ENCODE data around the gene SEC23B. TPM values are rescaled to one million over a fixed set of nuclear protein-coding genes. Genes with fewer than 3 reads are reported as not detected.

Gene SEC23B
- total RNA-seq, 6 experiments from 2014 or later, result 22.3 to 33.1 (median 31.1) TPM

- Histone ChIP-seq H3K27me3 (no peaks in the 10 kb centered on the region), H3K4me1 (peaks cover 0 to 10% (median 0%) of the 10 kb centered on the region in 4 donors), H3K9me3 (no peaks in the 10 kb centered on the region), H3K4me3 (no peak overlapping the region), H3K36me3 (peaks cover 0 to 93% (median 36%) of the 10 kb centered on the region in 4 donors), H3K27ac (no peak overlapping the region)
- ATAC-seq (no peak), DNase-seq (no peak)
- intact Hi-C loops (cut with DNase I), result no loop called here
- no peak for TF ChIP-seq POLR2A (IDR thresholded peaks at IDR 0.05)
- TF ChIP-seq CTCF (IDR thresholded peaks at IDR 0.05), result no peak
Observed at GRCh38 chr20:18529041-18529440, 21.3 kb downstream of the SEC23B start.

GRCh38 chr20:18532626-18533025 lies 24.9 kb downstream of the SEC23B start:
- intact Hi-C loops (cut with DNase I), result no loop called here
- Histone ChIP-seq H3K27me3 (no peaks in the 10 kb centered on the region), H3K4me1 (peaks cover 0 to 17% (median 2%) of the 10 kb centered on the region in 4 donors), H3K27ac (no peak overlapping the region), H3K4me3 (no peak overlapping the region), H3K36me3 (peaks cover 0 to 73% (median 23%) of the 10 kb centered on the region in 4 donors), H3K9me3 (no peaks in the 10 kb centered on the region)
- TF ChIP-seq POLR2A (IDR thresholded peaks at IDR 0.05) (no peak), CTCF (IDR thresholded peaks at IDR 0.05) (no peak)
- 89% methylated on average over 5 of the region's 6 CpGs for WGBS (ENCODE audit: insufficient coverage, low coverage, low lambda C conversion rate, missing lambda C conversion rate)
- DNase-seq (no peak), ATAC-seq (no peak)

DNA sequence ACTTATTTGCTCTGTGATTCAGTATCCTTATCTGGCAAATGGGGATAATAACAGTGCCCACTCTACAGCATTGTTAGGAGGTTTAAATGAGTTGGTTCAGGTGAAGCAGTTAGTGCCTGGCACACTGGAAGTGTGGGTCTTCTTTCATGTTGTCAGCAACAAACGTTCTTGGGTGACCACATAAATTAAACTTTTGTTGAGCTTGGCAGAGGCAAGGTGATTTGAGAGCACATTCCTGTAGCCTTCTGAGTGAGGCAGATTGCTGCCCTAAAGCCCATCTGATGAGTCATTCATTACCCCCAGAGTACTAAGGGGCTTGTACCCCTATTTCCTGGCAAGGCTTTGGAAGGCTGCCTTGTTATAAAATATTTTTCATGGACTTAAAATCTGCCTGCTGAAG lies 25.8 kb downstream of the SEC23B start:
- peaks cover 0 to 17% (median 2%) of the 10 kb centered on the region in 4 donors for H3K4me1 ChIP-seq
- H3K27me3 ChIP-seq, result no peaks in the 10 kb centered on the region
- DNase-seq (no peak), ATAC-seq (peak in 1 of 4 donors; percentile 11)
- H3K4me3 ChIP-seq, result no peak overlapping the region
- H3K9me3 ChIP-seq, result no peaks in the 10 kb centered on the region
- intact Hi-C loops (cut with DNase I), result no loop called here
- no peak overlapping the region for H3K27ac ChIP-seq
- TF ChIP-seq POLR2A (IDR thresholded peaks at IDR 0.05), result no peak
- no peak for TF ChIP-seq CTCF (IDR thresholded peaks at IDR 0.05)
- peaks cover 0 to 64% (median 19%) of the 10 kb centered on the region in 4 donors for H3K36me3 ChIP-seq
- WGBS (ENCODE audit: insufficient coverage, low coverage, low lambda C conversion rate, missing lambda C conversion rate), result 33% methylated on average over 1 of the region's 1 CpG

GRCh38 chr20:18533978-18534644 lies 26.4 kb downstream of the SEC23B start:
- H3K27me3 ChIP-seq, result no peaks in the 10 kb centered on the region
- no peak overlapping the region for H3K4me3 ChIP-seq
- WGBS (ENCODE audit: insufficient coverage, low coverage, low lambda C conversion rate, missing lambda C conversion rate), result 43% methylated on average over 6 of the region's 6 CpGs
- intact Hi-C loops (cut with DNase I), result no loop called here
- H3K9me3 ChIP-seq, result no peaks in the 10 kb centered on the region
- TF ChIP-seq CTCF (IDR thresholded peaks at IDR 0.05), result no peak
- no peak for TF ChIP-seq POLR2A (IDR thresholded peaks at IDR 0.05)
- ATAC-seq (peak; percentile 98 to 99 (median 98)), DNase-seq (peak in 1 of 3 donors; percentile 61)
- H3K36me3 ChIP-seq, result peaks cover 0 to 58% (median 16%) of the 10 kb centered on the region in 4 donors
- peaks cover 0 to 17% (median 2%) of the 10 kb centered on the region in 4 donors for H3K4me1 ChIP-seq
- H3K27ac ChIP-seq, result peak overlapping the region in 1 of 3 donors; percentile 11

Measured in right lobe of liver (tissue), 6 donors.